SK-N-SH (cell line): ENCODE measurements around the gene CDK5RAP2. TPM values are rescaled to one million over a fixed set of nuclear protein-coding genes. Genes with fewer than 3 reads are reported as not detected.

ENCODE experiments used
- CTCF ChIA-PET: fragments of 300-600, 350-600 bp; formaldehyde crosslinking; extraction: SDS; loops from one replicate; lab custom pipeline; 2021; lab: Yijun Ruan, JAX
- POLR2A ChIA-PET: fragments of 350-600 bp; sonication (Branson Sonifier 250); formaldehyde crosslinking; extraction: SDS; loops from one replicate; lab custom pipeline; 2020; ENCODE audit warnings: antibody characterized with exemption, inconsistent platforms; lab: Yijun Ruan, JAX
- DNase-seq: peaks from one replicate; pipeline ENCODE4 v3.0.0; 2012
- H2AFZ ChIP-seq: fragments of 200-600 bp; sonication (generic); 2 replicates; pipeline ENCODE4 v1.8.1; 2016; ENCODE audit warnings: antibody characterized with exemption, mild to moderate bottlenecking, low read depth
- H3F3A ChIP-seq: fragments of 200-600 bp; sonication (generic); replicated peaks from 2 replicates; pipeline ENCODE3; 2016; ENCODE audit warnings: antibody characterized with exemption, mild to moderate bottlenecking; ENCODE audit not compliant: insufficient read depth
- H3K27ac ChIP-seq, 2 experiments: fragments of 200-500 bp in 1 of 2; fragments of 200-600 bp in 1 of 2; sonication (Bioruptor generic) in 1 of 2; sonication (generic), shearing (Covaris generic) in 1 of 2; 2 replicates each; pipeline versions ENCODE4 v1.5.1 to v1.6.1; 2014 to 2016; ENCODE audit warnings: low read depth in 2 of 2, inconsistent platforms in 1 of 2, low read length in 1 of 2, mild to moderate bottlenecking in 1 of 2, mixed read lengths in 1 of 2
- H3K27me3 ChIP-seq: fragments of 200-600 bp; sonication (generic), shearing (Covaris generic); 2 replicates; pipeline ENCODE4 v1.6.1; 2016; ENCODE audit warnings: mixed run types; ENCODE audit not compliant: insufficient read depth
- H3K36me3 ChIP-seq, 2 experiments: fragments of 200-500 bp in 1 of 2; fragments of 200-600 bp in 1 of 2; sonication (Bioruptor generic) in 1 of 2; sonication (generic) in 1 of 2; replicated peaks in 1 of 2; 2 replicates each; pipeline versions ENCODE3 to v1.5.1; 2014 to 2016; ENCODE audit warnings: low read length in 1 of 2, mild to moderate bottlenecking in 1 of 2; ENCODE audit not compliant: insufficient read depth in 2 of 2, control insufficient read depth in 1 of 2
- H3K4me1 ChIP-seq, 2 experiments: fragments of 200-500 bp in 1 of 2; fragments of 200-600 bp in 1 of 2; sonication (Bioruptor generic) in 1 of 2; sonication (generic), shearing (Covaris generic) in 1 of 2; 2 replicates each; pipeline versions ENCODE4 v1.5.1 to v1.6.1; 2014 to 2016; ENCODE audit warnings: low read depth in 1 of 2, low read length in 1 of 2, mixed run types in 1 of 2; ENCODE audit not compliant: insufficient read depth in 2 of 2, control insufficient read depth in 1 of 2
- H3K4me2 ChIP-seq: fragments of 200-600 bp; sonication (generic), shearing (Covaris generic); 2 replicates; pipeline ENCODE4 v1.6.1; 2017; ENCODE audit warnings: mixed run types
- H3K4me3 ChIP-seq, 2 experiments: fragments of 200-500 bp in 1 of 2; fragments of 200-600 bp in 1 of 2; sonication (Bioruptor generic) in 1 of 2; sonication (generic), shearing (Covaris generic) in 1 of 2; 2 replicates each; pipeline versions ENCODE4 v1.5.1 to v1.8.1; 2014 to 2016; ENCODE audit warnings: low read depth in 2 of 2, inconsistent platforms in 1 of 2, low read length in 1 of 2, mild to moderate bottlenecking in 1 of 2, mixed read lengths in 1 of 2, moderate library complexity in 1 of 2
- H3K79me2 ChIP-seq: fragments of 200-600 bp; sonication (generic); 2 replicates; pipeline ENCODE4 v1.8.1; 2017; ENCODE audit warnings: mild to moderate bottlenecking; ENCODE audit not compliant: insufficient read depth
- H3K9ac ChIP-seq: fragments of 200-600 bp; sonication (generic); 2 replicates; pipeline ENCODE4 v1.6.1; 2017; ENCODE audit warnings: mixed run types
- H3K9me2 ChIP-seq: fragments of 200-600 bp; sonication (generic); 2 replicates; pipeline ENCODE4 v1.6.1; 2017; ENCODE audit warnings: mixed run types
- H3K9me3 ChIP-seq: fragments of 200-600 bp; sonication (generic); 2 replicates; pipeline ENCODE4 v1.6.1; 2017; ENCODE audit warnings: mixed run types, mild to moderate bottlenecking, moderate library complexity
- H4K20me1 ChIP-seq: fragments of 200-600 bp; sonication (generic); 2 replicates; pipeline ENCODE4 v1.6.1; 2017; ENCODE audit warnings: mild to moderate bottlenecking, mixed run types; ENCODE audit not compliant: insufficient read depth
- CHD2 ChIP-seq: fragments of 150-350 bp; IDR thresholded peaks from 2 replicates; pipeline ENCODE4 v1.6.1; 2018; ENCODE audit warnings: low read length; ENCODE audit not compliant: partially characterized antibody
- EZH2phosphoT487 ChIP-seq: fragments of 200-600 bp; sonication (generic); IDR thresholded peaks from 2 replicates; pipeline ENCODE4 v1.6.1; 2017; ENCODE audit warnings: low read depth, mixed run types, mild to moderate bottlenecking, antibody characterized with exemption, moderate library complexity, borderline replicate concordance
- GABPA ChIP-seq: IDR thresholded peaks from 2 replicates; pipeline ENCODE4 v1.4.0; 2012; ENCODE audit warnings: low read depth, mild to moderate bottlenecking
- IRF3 ChIP-seq: fragments of 150-350 bp; IDR thresholded peaks from 2 replicates; pipeline ENCODE4 v1.6.1; 2016; ENCODE audit warnings: mild to moderate bottlenecking, low read depth, low read length
- MXI1 ChIP-seq: IDR thresholded peaks from 2 replicates; pipeline ENCODE4 v1.6.1; 2012; ENCODE audit warnings: mild to moderate bottlenecking, low read depth, low read length, improper control_type of control experiment
- NFIC ChIP-seq: IDR thresholded peaks from 2 replicates; pipeline ENCODE4 v1.4.0; 2012; ENCODE audit warnings: borderline replicate concordance
- NRF1 ChIP-seq: IDR thresholded peaks from 2 replicates; pipeline ENCODE4 v1.6.1; 2012; ENCODE audit warnings: low read depth, mild to moderate bottlenecking, low read length
- RAD21 ChIP-seq: IDR thresholded peaks from 2 replicates; pipeline ENCODE4 v1.6.1; 2012; ENCODE audit warnings: mild to moderate bottlenecking, low read length
- REST ChIP-seq: IDR thresholded peaks from 2 replicates; pipeline ENCODE4 v1.6.1; 2012; ENCODE audit warnings: mild to moderate bottlenecking, low read depth, low read length, moderate library complexity
- RFX5 ChIP-seq: IDR thresholded peaks from 2 replicates; pipeline ENCODE4 v1.6.1; 2012; ENCODE audit warnings: mild to moderate bottlenecking, improper control_type of control experiment, low read length
- SMC3 ChIP-seq: IDR thresholded peaks from 2 replicates; pipeline ENCODE4 v1.6.1; 2012; ENCODE audit warnings: low read depth, low read length, improper control_type of control experiment
- TEAD4 ChIP-seq: IDR thresholded peaks from 2 replicates; pipeline ENCODE4 v1.4.0; 2012; ENCODE audit warnings: mild to moderate bottlenecking, borderline replicate concordance; ENCODE audit not compliant: insufficient read depth
- YY1 ChIP-seq: IDR thresholded peaks from 2 replicates; pipeline ENCODE4 v1.4.0; 2012; ENCODE audit warnings: low read depth, mild to moderate bottlenecking
- WGBS: methylation state at CpG from one replicate; pipeline ENCODE4 v1.1.6; 2017; ENCODE audit warnings: low lambda C conversion rate; 5-methylcytosine and 5-hydroxymethylcytosine counted together
- polyA plus RNA-seq, 3 experiments: library from polyadenylated mRNA; depleted of rRNA; stranded (reverse); fragments of >200 nt; gene quantifications; 2 replicates each; pipeline ENCODE4 v1.2.3, GENCODE V29; 2012
- TF ChIP-seq, protein P1 (sequence below): IDR thresholded peaks from 2 replicates; pipeline ENCODE4 v1.4.0; 2012; ENCODE audit warnings: low read depth
- TF ChIP-seq, protein P2 (sequence below): fragments of 200-600 bp; sonication (generic); IDR thresholded peaks from 2 replicates; pipeline ENCODE4 v1.6.1; 2017; ENCODE audit warnings: antibody characterized with exemption, mild to moderate bottlenecking, moderate library complexity

CDK5RAP2 gene
- polyA plus RNA-seq, 1 of the 3 experiments (the other 2 are of a cell fraction): 20.7 TPM

- TF ChIP-seq GABPA: no peak
- TF ChIP-seq MXI1: no peak
- TF ChIP-seq, protein P1, sequence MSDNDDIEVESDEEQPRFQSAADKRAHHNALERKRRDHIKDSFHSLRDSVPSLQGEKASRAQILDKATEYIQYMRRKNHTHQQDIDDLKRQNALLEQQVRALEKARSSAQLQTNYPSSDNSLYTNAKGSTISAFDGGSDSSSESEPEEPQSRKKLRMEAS: no peak
- no peak for TF ChIP-seq TEAD4
- TF ChIP-seq NRF1: no peak
- TF ChIP-seq YY1: no peak
- TF ChIP-seq EZH2phosphoT487: no peak
- no peak for TF ChIP-seq RAD21
- TF ChIP-seq NFIC: no peak
- TF ChIP-seq, protein P2, sequence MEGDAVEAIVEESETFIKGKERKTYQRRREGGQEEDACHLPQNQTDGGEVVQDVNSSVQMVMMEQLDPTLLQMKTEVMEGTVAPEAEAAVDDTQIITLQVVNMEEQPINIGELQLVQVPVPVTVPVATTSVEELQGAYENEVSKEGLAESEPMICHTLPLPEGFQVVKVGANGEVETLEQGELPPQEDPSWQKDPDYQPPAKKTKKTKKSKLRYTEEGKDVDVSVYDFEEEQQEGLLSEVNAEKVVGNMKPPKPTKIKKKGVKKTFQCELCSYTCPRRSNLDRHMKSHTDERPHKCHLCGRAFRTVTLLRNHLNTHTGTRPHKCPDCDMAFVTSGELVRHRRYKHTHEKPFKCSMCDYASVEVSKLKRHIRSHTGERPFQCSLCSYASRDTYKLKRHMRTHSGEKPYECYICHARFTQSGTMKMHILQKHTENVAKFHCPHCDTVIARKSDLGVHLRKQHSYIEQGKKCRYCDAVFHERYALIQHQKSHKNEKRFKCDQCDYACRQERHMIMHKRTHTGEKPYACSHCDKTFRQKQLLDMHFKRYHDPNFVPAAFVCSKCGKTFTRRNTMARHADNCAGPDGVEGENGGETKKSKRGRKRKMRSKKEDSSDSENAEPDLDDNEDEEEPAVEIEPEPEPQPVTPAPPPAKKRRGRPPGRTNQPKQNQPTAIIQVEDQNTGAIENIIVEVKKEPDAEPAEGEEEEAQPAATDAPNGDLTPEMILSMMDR: no peak
- no peak for TF ChIP-seq CHD2
- TF ChIP-seq REST: no peak
- TF ChIP-seq SMC3: no peak
- no peak for TF ChIP-seq RFX5
- TF ChIP-seq IRF3: no peak
- Histone ChIP-seq H3K9me3 (no peaks in the 10 kb centered on the region), H3K4me3 (no peak overlapping the region), H4K20me1 (no peaks in the 10 kb centered on the region), H2AFZ (no peak overlapping the region), H3K79me2 (no peaks in the 10 kb centered on the region), H3K9ac (no peak overlapping the region), H3K4me1 (no peaks in the 10 kb centered on the region), H3K27ac (no peak overlapping the region), H3K27me3 (no peaks in the 10 kb centered on the region), H3F3A (no peaks in the 10 kb centered on the region), H3K36me3 (no peaks in the 10 kb centered on the region), H3K9me2 (no peaks in the 10 kb centered on the region), H3K4me2 (no peak overlapping the region)
- no peak for DNase-seq
- ChIA-PET CTCF (no interaction called here), POLR2A (no interaction called here)
- 31% methylated on average over 1 of the region's 2 CpGs for WGBS
Measured at GRCh38 chr9:120372040-120372439, 207.9 kb downstream of the CDK5RAP2 start.
